Skin of body (tissue), 2 donors: ENCODE results near the gene OR5K1. TPM values are rescaled to one million over a fixed set of nuclear protein-coding genes. Genes with fewer than 3 reads are reported as not detected.
A peak's percentile ranks its signal among the peaks of the same experiment; 100 is the strongest.

Experiments used
- DNase-seq: peaks from one replicate; lab custom pipeline; 2025; lab: John Stamatoyannopoulos, UW
- total RNA-seq: library from RNA; depleted of rRNA; stranded (reverse); fragments of >200 nt; gene quantifications from one replicate; pipeline ENCODE4 v1.2.3, GENCODE V29; 2014

OR5K1 gene
- total RNA-seq, 1 donor from 2014 or later: not detected

- DNase-seq: no peak
These were observed 50.7 kb downstream of the OR5K1 start for GRCh38 chr3:98513736-98514135.

GRCh38 chr3:98514948-98515347, 51.9 kb downstream of the OR5K1 start:
- DNase-seq: no peak

- no peak for DNase-seq
These were observed 55.8 kb downstream of the OR5K1 start for GRCh38 chr3:98518816-98519215.

GRCh38 chr3:98519351-98519750, 56.4 kb downstream of the OR5K1 start:
- DNase-seq: no peak

GRCh38 chr3:98521897-98522543, 59.0 kb downstream of the OR5K1 start:
- peak; percentile 38 for DNase-seq

Other genes with a start within 250 kb of the OR5K1 start
- gene OR5H6, start 199.0 kb upstream of the OR5K1 start, total RNA-seq: not detected
- gene OR5H2, start 180.7 kb upstream of the OR5K1 start, total RNA-seq: not detected
- not detected for gene OR5K4, start 109.3 kb upstream of the OR5K1 start, total RNA-seq
- not detected for gene OR5K3, start 72.5 kb upstream of the OR5K1 start, total RNA-seq
- not detected for gene OR5K2, start 34.5 kb downstream of the OR5K1 start, total RNA-seq
- gene CLDND1, start 59.7 kb downstream of the OR5K1 start, total RNA-seq: 93.3 TPM
- not detected for gene GPR15, start 68.8 kb downstream of the OR5K1 start, total RNA-seq
- gene CPOX, start 130.4 kb downstream of the OR5K1 start, total RNA-seq: 16.1 TPM